ENCODE data around the gene CHRDL1. TPM values are rescaled to one million over a fixed set of nuclear protein-coding genes. Genes with fewer than 3 reads are reported as not detected.

CHRDL1 gene
- total RNA-seq, 1 experiment from 2014 or later: 2.7 TPM

DNA sequence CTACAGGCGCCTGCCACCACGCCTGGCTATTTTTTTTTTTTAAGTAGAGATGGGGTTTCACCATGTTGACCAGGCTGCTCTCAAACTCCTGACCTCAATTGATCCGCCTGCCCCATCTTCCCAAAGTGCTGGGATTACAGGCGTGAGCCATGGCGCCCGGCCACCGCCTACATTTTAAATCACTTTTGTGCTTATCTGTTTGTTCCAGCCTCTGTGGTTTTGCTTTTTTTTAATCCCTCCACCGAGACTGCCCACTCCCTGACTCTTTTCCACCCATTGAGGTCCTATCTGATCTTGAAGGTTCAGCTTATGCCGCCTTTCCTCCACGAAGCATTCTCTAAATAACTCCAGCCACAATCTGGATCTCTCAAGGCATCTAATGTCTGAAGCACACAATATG is 73.5 kb downstream of the CHRDL1 start:
- no peak for DNase-seq
- peaks cover 33% of the 10 kb centered on the region for H3K4me1 ChIP-seq

DNA sequence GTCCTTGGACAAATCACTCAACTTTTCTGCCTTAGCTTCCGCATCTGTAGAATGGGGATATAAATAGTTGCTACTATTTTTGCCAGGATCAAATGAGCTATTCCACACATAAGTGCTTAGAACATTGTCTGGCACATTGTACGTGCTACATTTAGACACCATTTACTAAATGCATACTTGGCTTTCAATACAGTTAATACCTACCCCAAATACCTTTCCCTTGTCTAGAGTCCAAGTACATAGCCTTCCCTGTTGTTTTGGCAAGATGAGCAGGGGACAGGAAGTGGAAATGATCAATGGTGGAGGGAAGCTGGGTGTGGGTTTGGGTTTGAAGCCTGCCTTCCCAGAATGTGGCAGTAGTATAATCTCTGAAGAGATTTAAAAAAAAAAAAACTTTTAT is 82.0 kb downstream of the CHRDL1 start:
- Histone ChIP-seq H3K27ac (no peak overlapping the region), H3K27me3 (no peaks in the 10 kb centered on the region), H3K4me1 (no peaks in the 10 kb centered on the region), H3K36me3 (no peaks in the 10 kb centered on the region), H3K4me3 (no peak overlapping the region), H3K9me3 (replicated peaks) (no peaks in the 10 kb centered on the region)
- no peak for DNase-seq

More for the DNA sequence above, 73.5 kb downstream of the CHRDL1 start:
- peak overlapping the region; percentile 89; the same call in 1 of the 2 replicates for H3K27ac ChIP-seq
- no peaks in the 10 kb centered on the region for H3K36me3 ChIP-seq
- H3K4me3 ChIP-seq: no peak overlapping the region
- no peaks in the 10 kb centered on the region for H3K27me3 ChIP-seq
- H3K9me3 ChIP-seq (replicated peaks): no peaks in the 10 kb centered on the region

GRCh38 chrX:110706446-110706845 is 89.2 kb downstream of the CHRDL1 start:
- Histone ChIP-seq H3K9me3 (replicated peaks) (no peaks in the 10 kb centered on the region), H3K36me3 (no peaks in the 10 kb centered on the region), H3K27ac (no peak overlapping the region), H3K27me3 (no peaks in the 10 kb centered on the region), H3K4me1 (0 out of 2 replicates have a peak, but pooled peaks cover 8% of the 10 kb centered on the region), H3K4me3 (no peak overlapping the region)
- DNase-seq: peak; percentile 15 to 22

DNA sequence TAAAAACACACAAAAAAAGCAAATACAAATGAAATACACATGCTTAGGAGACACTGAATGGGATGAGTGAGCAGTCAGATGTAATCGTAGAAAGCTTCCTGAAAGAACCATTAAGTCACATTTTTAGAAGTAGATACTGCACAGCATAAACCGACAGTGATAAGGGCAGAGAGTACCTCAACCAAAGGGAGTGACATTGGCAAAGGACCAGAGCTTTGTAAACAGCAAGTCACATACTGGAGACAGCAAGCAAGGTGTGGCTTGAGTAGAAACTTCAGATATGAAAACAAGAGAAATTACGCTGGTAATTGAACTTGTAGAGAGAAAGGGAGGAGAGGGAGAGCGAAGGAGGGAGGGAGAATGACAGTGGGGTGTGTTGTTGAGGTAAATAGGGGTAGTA is 92.0 kb downstream of the CHRDL1 start:
- Histone ChIP-seq H3K4me3 (no peak overlapping the region), H3K9me3 (replicated peaks) (no peaks in the 10 kb centered on the region), H3K36me3 (no peaks in the 10 kb centered on the region), H3K27ac (no peak overlapping the region), H3K27me3 (no peaks in the 10 kb centered on the region), H3K4me1 (0 out of 2 replicates have a peak, but pooled peaks cover 8% of the 10 kb centered on the region)
- DNase-seq: no peak

- Histone ChIP-seq H3K27me3 (no peaks in the 10 kb centered on the region), H3K36me3 (no peaks in the 10 kb centered on the region), H3K4me3 (no peak overlapping the region), H3K9me3 (replicated peaks) (no peaks in the 10 kb centered on the region), H3K27ac (no peak overlapping the region), H3K4me1 (0 out of 2 replicates have a peak, but pooled peaks cover 3% of the 10 kb centered on the region)
- no peak for DNase-seq
Measured at GRCh38 chrX:110699109-110699508, 96.5 kb downstream of the CHRDL1 start.

DNA sequence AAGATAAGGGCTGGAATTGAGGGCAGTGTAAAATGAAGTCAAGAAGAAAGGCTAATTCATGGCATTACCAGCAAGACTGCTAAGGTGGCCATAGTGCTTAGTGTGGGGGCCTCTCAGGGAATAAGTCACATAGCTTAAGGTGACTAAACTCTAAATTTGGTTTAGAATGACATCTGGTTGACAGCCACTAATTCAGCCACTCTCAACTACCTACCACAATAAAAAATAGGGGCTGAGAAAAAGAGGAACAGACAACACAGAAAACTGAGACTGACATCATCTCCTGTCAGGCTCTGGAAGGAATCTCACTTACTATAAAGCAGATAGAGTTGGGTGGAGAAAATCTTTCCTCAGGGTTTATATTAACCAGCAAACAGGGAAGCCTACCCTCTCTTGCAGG is 96.9 kb downstream of the CHRDL1 start:
- Histone ChIP-seq H3K4me3 (no peak overlapping the region), H3K27ac (no peak overlapping the region), H3K27me3 (no peaks in the 10 kb centered on the region), H3K36me3 (no peaks in the 10 kb centered on the region), H3K4me1 (0 out of 2 replicates have a peak, but pooled peaks cover 3% of the 10 kb centered on the region), H3K9me3 (replicated peaks) (no peaks in the 10 kb centered on the region)
- DNase-seq: no peak

DNA sequence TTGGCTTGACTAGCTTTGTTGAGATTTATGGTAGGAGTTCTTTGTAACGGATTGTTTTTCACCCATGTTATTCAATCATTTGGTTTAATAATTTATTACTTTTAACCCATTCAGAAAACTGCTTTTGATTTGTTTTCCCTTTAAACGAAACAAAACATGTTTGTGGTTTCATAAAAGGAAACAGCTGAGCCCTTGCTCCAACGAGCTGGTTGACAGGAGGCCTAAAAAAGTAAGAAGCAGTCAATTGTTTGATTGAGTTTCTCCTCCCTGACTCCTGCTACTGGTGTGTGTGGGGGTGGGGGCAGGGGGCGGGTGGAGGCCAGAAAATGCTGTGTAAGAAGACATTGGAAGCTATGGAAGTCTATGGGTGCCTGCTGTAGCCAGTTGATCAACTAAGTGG is 102.8 kb downstream of the CHRDL1 start:
- no peak for DNase-seq
- H3K27me3 ChIP-seq: no peaks in the 10 kb centered on the region
- H3K9me3 ChIP-seq (replicated peaks): no peaks in the 10 kb centered on the region
- H3K4me1 ChIP-seq: 0 out of 2 replicates have a peak, but pooled peaks cover 3% of the 10 kb centered on the region
- H3K4me3 ChIP-seq: no peak overlapping the region
- H3K36me3 ChIP-seq: no peaks in the 10 kb centered on the region
- H3K27ac ChIP-seq: no peak overlapping the region

DNA sequence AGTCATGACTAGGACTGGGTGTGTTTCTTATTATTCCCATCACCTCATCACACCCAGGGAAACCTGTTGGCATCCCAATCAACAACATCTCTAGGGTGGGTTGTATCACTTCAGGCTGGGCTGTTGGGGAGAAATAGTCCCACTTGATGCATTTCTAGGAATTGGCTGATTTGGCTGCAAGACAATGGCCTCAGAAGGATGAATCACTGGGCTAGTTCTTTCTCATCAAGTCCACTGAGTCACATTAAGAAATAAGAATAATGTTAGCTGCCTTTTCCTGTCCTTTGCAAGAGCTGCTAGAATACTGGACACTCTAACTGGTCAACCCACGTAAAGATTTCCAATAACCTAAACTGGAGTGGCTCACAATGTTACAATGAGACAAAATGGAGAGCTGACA is 104.2 kb downstream of the CHRDL1 start:
- Histone ChIP-seq H3K36me3 (no peaks in the 10 kb centered on the region), H3K4me1 (no peaks in the 10 kb centered on the region), H3K4me3 (no peak overlapping the region), H3K27me3 (no peaks in the 10 kb centered on the region), H3K9me3 (replicated peaks) (no peaks in the 10 kb centered on the region), H3K27ac (no peak overlapping the region)
- DNase-seq: no peak

- H3K4me1 ChIP-seq: no peaks in the 10 kb centered on the region
- H3K36me3 ChIP-seq: no peaks in the 10 kb centered on the region
- H3K4me3 ChIP-seq: no peak overlapping the region
- H3K27ac ChIP-seq: no peak overlapping the region
- DNase-seq: no peak
- H3K9me3 ChIP-seq (replicated peaks): no peaks in the 10 kb centered on the region
- H3K27me3 ChIP-seq: no peaks in the 10 kb centered on the region
Measured at GRCh38 chrX:110684653-110685052, 111.0 kb downstream of the CHRDL1 start.

- H3K36me3 ChIP-seq: no peaks in the 10 kb centered on the region
- H3K9me3 ChIP-seq (replicated peaks): no peaks in the 10 kb centered on the region
- no peaks in the 10 kb centered on the region for H3K27me3 ChIP-seq
- DNase-seq: no peak
- H3K27ac ChIP-seq: no peak overlapping the region
- H3K4me1 ChIP-seq: no peaks in the 10 kb centered on the region
- H3K4me3 ChIP-seq: no peak overlapping the region
Measured at GRCh38 chrX:110683925-110684324, 111.7 kb downstream of the CHRDL1 start.

DNA sequence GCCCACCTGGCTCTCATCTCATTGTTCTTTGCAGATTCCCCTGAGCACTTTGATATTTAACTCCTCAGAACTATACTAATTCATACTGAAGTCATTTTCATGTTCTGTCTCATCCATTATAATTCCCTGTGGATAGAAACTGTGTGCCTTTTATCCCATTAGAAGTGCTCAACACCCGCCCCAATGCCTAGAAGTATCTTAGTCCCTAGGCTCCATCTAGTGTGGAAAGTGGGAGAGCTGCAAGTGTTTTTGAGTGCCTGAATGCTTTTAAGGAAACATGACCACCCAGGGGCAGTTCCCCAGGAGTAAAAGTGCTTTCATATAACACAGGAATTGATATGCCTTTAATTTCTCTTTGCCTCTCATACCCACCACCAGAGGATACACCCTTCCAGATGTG is 117.0 kb downstream of the CHRDL1 start:
- H3K9me3 ChIP-seq (replicated peaks): no peaks in the 10 kb centered on the region
- H3K27me3 ChIP-seq: no peaks in the 10 kb centered on the region
- 0 out of 2 replicates have a peak, but pooled peaks cover 4% of the 10 kb centered on the region for H3K4me1 ChIP-seq
- DNase-seq: peak in 1 of 2 experiments; percentile 23
- H3K36me3 ChIP-seq: no peaks in the 10 kb centered on the region
- H3K27ac ChIP-seq: no peak overlapping the region
- H3K4me3 ChIP-seq: no peak overlapping the region

GRCh38 chrX:110675886-110676285 is 119.7 kb downstream of the CHRDL1 start:
- Histone ChIP-seq H3K4me1 (0 out of 2 replicates have a peak, but pooled peaks cover 4% of the 10 kb centered on the region), H3K27ac (peak overlapping the region; percentile 7; the same call in 1 of the 2 replicates), H3K9me3 (replicated peaks) (no peaks in the 10 kb centered on the region), H3K4me3 (no peak overlapping the region), H3K27me3 (no peaks in the 10 kb centered on the region), H3K36me3 (no peaks in the 10 kb centered on the region)
- DNase-seq: peak in 1 of 2 experiments; percentile 48

GRCh38 chrX:110671068-110671803 is 124.4 kb downstream of the CHRDL1 start:
- Histone ChIP-seq H3K27ac (no peak overlapping the region), H3K9me3 (replicated peaks) (no peaks in the 10 kb centered on the region), H3K4me1 (0 out of 2 replicates have a peak, but pooled peaks cover 3% of the 10 kb centered on the region), H3K4me3 (no peak overlapping the region), H3K36me3 (no peaks in the 10 kb centered on the region), H3K27me3 (no peaks in the 10 kb centered on the region)
- DNase-seq: peak in 1 of 2 experiments; percentile 22

- Histone ChIP-seq H3K4me3 (no peak overlapping the region), H3K36me3 (no peaks in the 10 kb centered on the region), H3K27ac (no peak overlapping the region)
Measured at GRCh38 chrX:110669572-110669971, 126.0 kb downstream of the CHRDL1 start.

DNA sequence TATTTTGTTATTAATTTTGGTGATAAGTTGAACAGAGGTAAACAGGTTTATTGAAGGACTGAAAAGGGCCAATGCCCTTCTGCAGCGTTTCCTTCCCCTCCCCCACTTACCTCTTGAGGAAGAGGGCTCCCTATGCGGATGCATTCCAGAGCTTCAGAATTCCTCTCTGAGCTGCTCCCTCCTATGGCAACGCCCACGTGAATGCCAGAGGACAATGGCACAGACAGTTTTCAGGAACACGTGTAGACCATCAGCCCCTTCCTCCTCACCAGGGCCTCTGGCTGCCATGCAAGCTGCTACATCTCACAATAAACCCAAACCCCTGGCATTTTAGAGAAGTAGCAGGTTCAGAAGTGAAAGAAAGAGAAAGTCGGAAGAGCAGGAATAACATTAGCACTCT is 127.9 kb downstream of the CHRDL1 start:
- Histone ChIP-seq H3K4me3 (no peak overlapping the region), H3K9me3 (replicated peaks) (no peaks in the 10 kb centered on the region), H3K36me3 (no peaks in the 10 kb centered on the region), H3K4me1 (no peaks in the 10 kb centered on the region), H3K27me3 (no peaks in the 10 kb centered on the region), H3K27ac (no peak overlapping the region)
- DNase-seq: peak in 1 of 2 experiments; percentile 15

More at GRCh38 chrX:110669572-110669971, 126.0 kb downstream of the CHRDL1 start:
- H3K4me1 ChIP-seq: no peaks in the 10 kb centered on the region
- no peaks in the 10 kb centered on the region for H3K27me3 ChIP-seq
- no peaks in the 10 kb centered on the region for H3K9me3 ChIP-seq (replicated peaks)
- DNase-seq: no peak
